Testis (tissue), 2 donors: ENCODE data around the gene SIN3A.

ENCODE experiments used
- CTCF ChIP-seq, 3 experiments: fragments of 450-650 bp in 2 of 3; fragments of 200-600 bp in 1 of 3; sonication (generic) in 1 of 3; IDR thresholded peaks; one replicate each; pipeline ENCODE4 v1.5.1; 2016 to 2019; ENCODE audit warnings: antibody characterized with exemption in 3 of 3, mild to moderate bottlenecking in 2 of 3, moderate library complexity in 1 of 3
- POLR2A ChIP-seq: fragments of 450-650 bp; IDR thresholded peaks from one replicate; pipeline ENCODE4 v1.6.1; 2017; ENCODE audit warnings: antibody characterized with exemption, mild to moderate bottlenecking, moderate library complexity

- TF ChIP-seq CTCF (IDR thresholded peaks at IDR 0.05) (no peak), POLR2A (no peak)
These were observed 85.3 kb downstream of the SIN3A start for GRCh38 chr15:75366163-75366562.
